HG03575 (cell line): Measurements from ENCODE around the gene PEX13.
"Not testable (repeated sequence)": the region's sequence is repeated elsewhere in the genome, so short reads cannot be mapped to it uniquely, and the experiment has no call there.

Source experiments
- ATAC-seq: cut with Tn5 transposase; IDR thresholded peaks from one replicate; pipeline ENCODE4 v1.9.1; 2021; ENCODE audit not compliant: unreplicated experiment, insufficient number of reproducible peaks, low FRiP score; ENCODE audit errors: extremely low read depth

PEX13 gene

GRCh38 chr2:60998628-60999545, 18.6 kb upstream of the PEX13 start:
- ATAC-seq: no peak

GRCh38 chr2:61005736-61006135, 11.8 kb upstream of the PEX13 start:
- ATAC-seq: no peak

- ATAC-seq: no peak
Measured at GRCh38 chr2:61006486-61007105, 10.9 kb upstream of the PEX13 start.

- ATAC-seq: no peak
Measured at GRCh38 chr2:61009355-61009754, 8.2 kb upstream of the PEX13 start.

- no peak for ATAC-seq
Measured at GRCh38 chr2:61011678-61012077, 5.8 kb upstream of the PEX13 start.

- not testable (repeated sequence) for ATAC-seq
Measured at GRCh38 chr2:61012303-61012702, 5.2 kb upstream of the PEX13 start.

GRCh38 chr2:61013382-61013781, 4.1 kb upstream of the PEX13 start:
- no peak for ATAC-seq

- no peak for ATAC-seq
Measured at GRCh38 chr2:61014763-61015162, 2.8 kb upstream of the PEX13 start.

GRCh38 chr2:61015976-61016375, 1.5 kb upstream of the PEX13 start:
- ATAC-seq: no peak

GRCh38 chr2:61016392-61017002, 1.0 kb upstream of the PEX13 start:
- ATAC-seq: no peak

GRCh38 chr2:61017003-61017555, 441 bp upstream of the PEX13 start:
- ATAC-seq: peak; percentile 47

GRCh38 chr2:61018318-61018755, 817 bp downstream of the PEX13 start:
- ATAC-seq: no peak

- ATAC-seq: no peak
Measured at GRCh38 chr2:61018798-61019197, 1.3 kb downstream of the PEX13 start.

GRCh38 chr2:61021228-61021660, 3.7 kb downstream of the PEX13 start:
- ATAC-seq: no peak

GRCh38 chr2:61023670-61024069, 6.2 kb downstream of the PEX13 start:
- no peak for ATAC-seq

GRCh38 chr2:61029533-61029932, 12.0 kb downstream of the PEX13 start:
- no peak for ATAC-seq

- ATAC-seq: not testable (repeated sequence)
Measured at GRCh38 chr2:61034592-61034991, 17.1 kb downstream of the PEX13 start.

- ATAC-seq: not testable (repeated sequence)
Measured at GRCh38 chr2:61036643-61037042, 19.1 kb downstream of the PEX13 start.

GRCh38 chr2:61042807-61043206, 25.3 kb downstream of the PEX13 start:
- no peak for ATAC-seq

GRCh38 chr2:61044636-61045035, 27.1 kb downstream of the PEX13 start:
- ATAC-seq: no peak
